H1 (cell line): ENCODE results near the gene UBE2Q2.

Experiments
- ASH2L ChIP-seq: fragments of 200-600, 300-600 bp; sonication (generic); IDR thresholded peaks from one replicate; pipeline ENCODE4 v1.7.1; 2017; ENCODE audit warnings: low read length
- TAF1 ChIP-seq: IDR thresholded peaks from 2 replicates; pipeline ENCODE4 v1.6.1; 2011; ENCODE audit warnings: mild to moderate bottlenecking, low read depth, low read length
- TF ChIP-seq, protein P1 (sequence below), 3 experiments: IDR thresholded peaks; 1 replicate in 2 of 3; 2 replicates in 1 of 3; pipeline versions ENCODE4 v1.5.1 to v1.6.1; 2011; ENCODE audit warnings: low read length in 3 of 3, mild to moderate bottlenecking in 3 of 3, inconsistent platforms in 2 of 3, low read depth in 1 of 3, moderate library complexity in 1 of 3; ENCODE audit not compliant: insufficient read depth in 1 of 3; ENCODE audit errors: control extremely low read depth in 1 of 3
- TF ChIP-seq, protein P2 (sequence below): IDR thresholded peaks from 2 replicates; pipeline ENCODE4 v1.6.1; 2011; ENCODE audit warnings: low read depth, mild to moderate bottlenecking, low read length; ENCODE audit not compliant: insufficient read depth

DNA sequence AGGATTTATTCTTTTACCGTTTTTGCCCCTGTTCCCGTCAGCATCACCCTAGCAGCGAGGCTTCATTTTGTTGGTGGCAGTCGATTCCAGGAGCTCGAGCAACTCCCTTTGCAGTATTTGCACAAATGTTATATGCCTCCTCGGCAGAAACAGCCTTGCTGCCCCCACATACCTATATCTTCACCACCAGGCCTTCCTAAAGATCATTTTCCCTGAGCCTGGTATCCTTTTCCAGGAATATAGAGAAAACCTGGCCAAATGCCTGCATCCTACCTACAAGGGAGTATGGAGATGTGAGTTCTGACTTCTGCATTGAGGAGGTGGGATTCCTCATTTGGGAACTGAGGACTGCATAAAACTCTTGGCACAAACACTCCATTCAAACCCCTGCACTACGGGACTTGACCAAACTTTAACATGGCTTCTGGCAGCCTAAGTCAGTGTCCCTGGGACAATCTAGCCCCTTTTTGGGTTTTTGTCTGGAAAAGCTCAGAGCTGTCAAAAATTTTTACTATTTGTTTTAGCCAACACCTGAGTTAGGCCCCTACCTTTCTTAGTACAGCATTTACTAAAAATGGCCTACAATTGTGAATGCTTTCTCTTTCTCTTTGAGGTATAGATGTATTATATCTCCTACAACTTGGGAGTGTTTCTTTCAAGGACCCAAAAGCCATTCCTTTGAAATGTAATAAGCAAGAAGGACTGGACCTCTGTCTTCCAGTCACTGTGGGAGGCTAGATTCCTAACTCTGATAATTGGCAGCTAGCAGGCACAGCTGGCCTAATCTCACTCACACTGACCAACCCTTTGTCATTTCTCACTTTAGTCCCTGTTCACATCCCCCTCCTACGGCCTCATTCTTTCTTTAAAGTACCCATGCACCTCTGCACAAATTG lies 12.1 kb upstream of the UBE2Q2 start:
- TF ChIP-seq TAF1, result no peak
- no peak for TF ChIP-seq ASH2L
- TF ChIP-seq, protein P1, sequence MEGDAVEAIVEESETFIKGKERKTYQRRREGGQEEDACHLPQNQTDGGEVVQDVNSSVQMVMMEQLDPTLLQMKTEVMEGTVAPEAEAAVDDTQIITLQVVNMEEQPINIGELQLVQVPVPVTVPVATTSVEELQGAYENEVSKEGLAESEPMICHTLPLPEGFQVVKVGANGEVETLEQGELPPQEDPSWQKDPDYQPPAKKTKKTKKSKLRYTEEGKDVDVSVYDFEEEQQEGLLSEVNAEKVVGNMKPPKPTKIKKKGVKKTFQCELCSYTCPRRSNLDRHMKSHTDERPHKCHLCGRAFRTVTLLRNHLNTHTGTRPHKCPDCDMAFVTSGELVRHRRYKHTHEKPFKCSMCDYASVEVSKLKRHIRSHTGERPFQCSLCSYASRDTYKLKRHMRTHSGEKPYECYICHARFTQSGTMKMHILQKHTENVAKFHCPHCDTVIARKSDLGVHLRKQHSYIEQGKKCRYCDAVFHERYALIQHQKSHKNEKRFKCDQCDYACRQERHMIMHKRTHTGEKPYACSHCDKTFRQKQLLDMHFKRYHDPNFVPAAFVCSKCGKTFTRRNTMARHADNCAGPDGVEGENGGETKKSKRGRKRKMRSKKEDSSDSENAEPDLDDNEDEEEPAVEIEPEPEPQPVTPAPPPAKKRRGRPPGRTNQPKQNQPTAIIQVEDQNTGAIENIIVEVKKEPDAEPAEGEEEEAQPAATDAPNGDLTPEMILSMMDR (IDR thresholded peaks at IDR 0.05; ENCODE audit: control extremely low read depth in 1 of 3, insufficient read depth in 1 of 3, low read depth in 1 of 3, low read length in 3 of 3), result no peak
- TF ChIP-seq, protein P2, sequence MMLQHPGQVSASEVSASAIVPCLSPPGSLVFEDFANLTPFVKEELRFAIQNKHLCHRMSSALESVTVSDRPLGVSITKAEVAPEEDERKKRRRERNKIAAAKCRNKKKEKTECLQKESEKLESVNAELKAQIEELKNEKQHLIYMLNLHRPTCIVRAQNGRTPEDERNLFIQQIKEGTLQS, result no peak
